Vagina (tissue), 2 donors: ENCODE measurements around the gene GLI1. TPM values are rescaled to one million over a fixed set of nuclear protein-coding genes. Genes with fewer than 3 reads are reported as not detected.
"Not testable (repeated sequence)": the region's sequence is repeated elsewhere in the genome, so short reads cannot be mapped to it uniquely, and the experiment has no call there.

Experiments used
- DNase-seq, 2 donors: peaks; one replicate each; pipeline ENCODE4 v3.0.0-alpha.2; 2017; ENCODE audit errors: extremely low spot score in 2 of 2
- H3K27ac ChIP-seq: fragments of 200-600 bp; sonication (generic); one replicate; pipeline ENCODE4 v1.5.1; 2019
- H3K27me3 ChIP-seq: fragments of 200-600 bp; sonication (generic); one replicate; pipeline ENCODE4 v1.5.1; 2019
- H3K36me3 ChIP-seq, 2 donors: fragments of 200-600 bp; sonication (generic); one replicate each; pipeline ENCODE4 v1.5.1; 2017 to 2019
- H3K4me1 ChIP-seq: fragments of 200-600 bp; sonication (generic); one replicate; pipeline ENCODE4 v1.5.1; 2019
- H3K4me3 ChIP-seq, 2 donors: fragments of 200-600 bp; sonication (generic); 1 replicate in 1 of 2; 2 replicates in 1 of 2; pipeline ENCODE4 v1.5.1; 2016 to 2019
- H3K9me3 ChIP-seq: fragments of 200-600 bp; sonication (generic); one replicate; pipeline ENCODE4 v1.5.1; 2019
- POLR2A ChIP-seq, 2 donors: fragments of 450-650 bp; IDR thresholded peaks; one replicate each; pipeline ENCODE4 v1.6.1; 2017; ENCODE audit warnings: antibody characterized with exemption in 2 of 2, mild to moderate bottlenecking in 2 of 2, moderate library complexity in 2 of 2
- POLR2AphosphoS5 ChIP-seq, 2 donors: sonication (generic); formaldehyde crosslinking; IDR thresholded peaks; one replicate each; pipeline ENCODE4 v1.9.0; 2017; ENCODE audit warnings: antibody characterized with exemption in 2 of 2, mild to moderate bottlenecking in 2 of 2, low read depth in 1 of 2; ENCODE audit not compliant: insufficient read depth in 1 of 2
- intact Hi-C: fragments of 100-400 bp; cut with DNase I; formaldehyde crosslinking; loops from one replicate; pipeline ENCODE4 v1.15.1; 2023
- total RNA-seq: library from RNA; depleted of rRNA; stranded (reverse); fragments of >200 nt; gene quantifications from one replicate; pipeline ENCODE4 v1.2.3, GENCODE V29; 2016
- TF ChIP-seq, protein P1 (sequence below), 3 experiments: fragments of 450-650 bp in 2 of 3; fragments of 200-600 bp in 1 of 3; sonication (generic) in 1 of 3; IDR thresholded peaks; one replicate each; pipeline ENCODE4 v1.5.1; 2017 to 2019; ENCODE audit warnings: antibody characterized with exemption in 3 of 3, mild to moderate bottlenecking in 2 of 3, moderate library complexity in 2 of 3

GLI1 gene
- total RNA-seq, 1 donor from 2014 or later, result 0.25 TPM

DNA sequence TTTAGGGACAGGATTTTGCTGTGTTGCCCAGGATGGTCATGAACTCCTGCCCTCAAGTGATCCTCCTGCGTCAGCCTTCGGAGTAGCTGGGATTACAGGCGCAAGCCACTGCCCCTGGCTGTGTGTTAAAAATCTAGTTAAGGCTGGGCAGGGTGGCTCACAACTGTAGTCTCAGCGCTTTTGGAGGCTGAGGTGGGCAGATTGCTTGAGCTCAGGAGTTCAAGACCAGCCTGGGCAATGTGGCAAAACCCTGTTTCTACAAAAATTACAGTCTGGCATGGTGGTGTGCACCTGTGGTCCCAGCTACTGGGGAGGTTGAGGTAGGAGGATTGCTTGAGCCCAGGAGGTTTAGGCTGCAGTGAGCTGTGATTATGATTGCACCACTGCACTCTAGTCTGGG, 51.6 kb downstream of the GLI1 start:
- Histone ChIP-seq H3K27ac (no peak overlapping the region), H3K27me3 (no peaks in the 10 kb centered on the region)
- intact Hi-C loops, result no loop called here

DNA sequence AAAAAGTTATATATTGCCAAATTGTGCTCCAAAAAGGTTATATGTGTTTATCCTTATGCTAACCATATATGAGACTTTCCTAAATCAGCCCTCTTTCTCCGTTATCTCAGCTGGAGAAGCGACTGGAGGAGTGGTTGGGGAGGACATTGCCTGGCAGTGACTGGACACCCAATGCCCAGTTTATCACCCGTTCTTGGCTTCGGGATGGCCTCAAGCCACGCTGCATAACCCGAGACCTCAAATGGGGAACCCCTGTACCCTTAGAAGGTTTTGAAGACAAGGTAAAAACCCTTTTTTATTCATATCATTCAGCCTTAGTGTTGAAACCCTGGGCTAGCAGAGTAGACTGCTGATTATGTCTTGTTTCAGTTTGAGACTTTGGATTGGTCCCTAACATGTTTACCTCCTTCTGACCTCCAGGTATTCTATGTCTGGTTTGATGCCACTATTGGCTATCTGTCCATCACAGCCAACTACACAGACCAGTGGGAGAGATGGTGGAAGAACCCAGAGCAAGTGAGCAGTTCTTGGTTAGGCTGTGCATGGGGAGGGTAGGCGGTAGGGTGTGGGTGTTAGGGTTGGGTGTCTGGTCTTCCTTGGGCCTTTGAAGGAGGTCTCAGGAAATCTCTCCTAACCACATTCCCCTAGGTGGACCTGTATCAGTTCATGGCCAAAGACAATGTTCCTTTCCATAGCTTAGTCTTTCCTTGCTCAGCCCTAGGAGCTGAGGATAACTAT, 52.2 kb downstream of the GLI1 start:
- Histone ChIP-seq H3K4me1 (peaks cover under 1% of the 10 kb centered on the region), H3K36me3 (peaks cover 0 to 70% of the 10 kb centered on the region in 2 donors), H3K27ac (no peak overlapping the region), H3K27me3 (no peaks in the 10 kb centered on the region), H3K9me3 (no peaks in the 10 kb centered on the region), H3K4me3 (no peak overlapping the region)
- DNase-seq, result no peak
- TF ChIP-seq POLR2A (IDR thresholded peaks at IDR 0.05), result no peak
- intact Hi-C loops, result no loop called here

More for the DNA sequence above, 51.6 kb downstream of the GLI1 start:
- Histone ChIP-seq H3K36me3 (peaks cover 0 to 67% of the 10 kb centered on the region in 2 donors), H3K9me3 (no peaks in the 10 kb centered on the region), H3K4me1 (no peaks in the 10 kb centered on the region), H3K4me3 (no peak overlapping the region)
- TF ChIP-seq, protein P1, sequence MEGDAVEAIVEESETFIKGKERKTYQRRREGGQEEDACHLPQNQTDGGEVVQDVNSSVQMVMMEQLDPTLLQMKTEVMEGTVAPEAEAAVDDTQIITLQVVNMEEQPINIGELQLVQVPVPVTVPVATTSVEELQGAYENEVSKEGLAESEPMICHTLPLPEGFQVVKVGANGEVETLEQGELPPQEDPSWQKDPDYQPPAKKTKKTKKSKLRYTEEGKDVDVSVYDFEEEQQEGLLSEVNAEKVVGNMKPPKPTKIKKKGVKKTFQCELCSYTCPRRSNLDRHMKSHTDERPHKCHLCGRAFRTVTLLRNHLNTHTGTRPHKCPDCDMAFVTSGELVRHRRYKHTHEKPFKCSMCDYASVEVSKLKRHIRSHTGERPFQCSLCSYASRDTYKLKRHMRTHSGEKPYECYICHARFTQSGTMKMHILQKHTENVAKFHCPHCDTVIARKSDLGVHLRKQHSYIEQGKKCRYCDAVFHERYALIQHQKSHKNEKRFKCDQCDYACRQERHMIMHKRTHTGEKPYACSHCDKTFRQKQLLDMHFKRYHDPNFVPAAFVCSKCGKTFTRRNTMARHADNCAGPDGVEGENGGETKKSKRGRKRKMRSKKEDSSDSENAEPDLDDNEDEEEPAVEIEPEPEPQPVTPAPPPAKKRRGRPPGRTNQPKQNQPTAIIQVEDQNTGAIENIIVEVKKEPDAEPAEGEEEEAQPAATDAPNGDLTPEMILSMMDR (IDR thresholded peaks at IDR 0.05), result no peak
- no peak for TF ChIP-seq POLR2A (IDR thresholded peaks at IDR 0.05)
- TF ChIP-seq POLR2AphosphoS5 (IDR thresholded peaks at IDR 0.05; ENCODE audit: insufficient read depth in 1 of 2, low read depth in 1 of 2), result no peak
- DNase-seq, result no peak

DNA sequence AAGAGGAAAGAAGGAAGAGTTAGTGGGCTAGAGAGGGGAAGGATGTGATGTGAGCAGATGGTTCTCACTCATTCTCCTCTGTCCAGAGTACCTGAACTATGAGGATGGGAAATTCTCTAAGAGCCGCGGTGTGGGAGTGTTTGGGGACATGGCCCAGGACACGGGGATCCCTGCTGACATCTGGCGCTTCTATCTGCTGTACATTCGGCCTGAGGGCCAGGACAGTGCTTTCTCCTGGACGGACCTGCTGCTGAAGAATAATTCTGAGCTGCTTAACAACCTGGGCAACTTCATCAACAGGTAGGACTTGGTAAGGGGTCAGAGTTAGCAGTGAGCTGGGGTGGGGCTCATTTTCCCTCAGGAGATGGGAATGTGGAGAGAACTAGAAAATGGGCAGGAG, 53.1 kb downstream of the GLI1 start:
- no peaks in the 10 kb centered on the region for H3K9me3 ChIP-seq
- TF ChIP-seq POLR2A (IDR thresholded peaks at IDR 0.05) (no peak), POLR2AphosphoS5 (IDR thresholded peaks at IDR 0.05; ENCODE audit: insufficient read depth in 1 of 2, low read depth in 1 of 2) (no peak)
- TF ChIP-seq, protein P1 (IDR thresholded peaks at IDR 0.05), result no peak
- no peak for DNase-seq
- H3K4me3 ChIP-seq, result no peak overlapping the region
- peaks cover 10% of the 10 kb centered on the region for H3K4me1 ChIP-seq
- peaks cover 0 to 76% of the 10 kb centered on the region in 2 donors for H3K36me3 ChIP-seq
- no peaks in the 10 kb centered on the region for H3K27me3 ChIP-seq
- H3K27ac ChIP-seq, result no peak overlapping the region
- intact Hi-C loops, result no loop called here

DNA sequence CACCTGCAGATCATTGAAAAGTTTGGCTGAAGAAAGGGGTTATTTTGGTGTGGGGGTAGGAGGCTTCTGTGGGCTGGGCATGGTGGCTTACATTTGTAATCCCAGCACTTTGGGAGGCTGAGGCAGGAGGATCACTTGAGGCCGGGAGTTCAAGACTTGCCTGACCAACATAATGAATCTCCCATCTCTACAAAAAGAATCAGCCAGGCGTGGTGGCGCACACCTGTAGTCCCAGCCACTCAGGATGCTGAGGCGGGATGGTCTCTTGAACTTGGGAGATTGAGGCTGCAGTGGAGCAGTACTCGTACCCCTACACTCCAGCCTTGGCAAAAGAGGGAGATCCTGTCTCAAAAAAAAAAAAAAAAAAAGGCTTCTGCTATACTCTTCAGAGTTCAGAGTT, 53.7 kb downstream of the GLI1 start:
- no peak overlapping the region for H3K4me3 ChIP-seq
- TF ChIP-seq POLR2A (IDR thresholded peaks at IDR 0.05), result no peak
- no peak for TF ChIP-seq POLR2AphosphoS5 (IDR thresholded peaks at IDR 0.05; ENCODE audit: insufficient read depth in 1 of 2, low read depth in 1 of 2)
- TF ChIP-seq, protein P1 (IDR thresholded peaks at IDR 0.05), result no peak
- H3K27me3 ChIP-seq, result no peaks in the 10 kb centered on the region
- peaks cover 0 to 76% of the 10 kb centered on the region in 2 donors for H3K36me3 ChIP-seq
- intact Hi-C loops, result no loop called here
- H3K27ac ChIP-seq, result no peak overlapping the region
- DNase-seq, result no peak
- H3K4me1 ChIP-seq, result peaks cover 16% of the 10 kb centered on the region
- no peaks in the 10 kb centered on the region for H3K9me3 ChIP-seq

DNA sequence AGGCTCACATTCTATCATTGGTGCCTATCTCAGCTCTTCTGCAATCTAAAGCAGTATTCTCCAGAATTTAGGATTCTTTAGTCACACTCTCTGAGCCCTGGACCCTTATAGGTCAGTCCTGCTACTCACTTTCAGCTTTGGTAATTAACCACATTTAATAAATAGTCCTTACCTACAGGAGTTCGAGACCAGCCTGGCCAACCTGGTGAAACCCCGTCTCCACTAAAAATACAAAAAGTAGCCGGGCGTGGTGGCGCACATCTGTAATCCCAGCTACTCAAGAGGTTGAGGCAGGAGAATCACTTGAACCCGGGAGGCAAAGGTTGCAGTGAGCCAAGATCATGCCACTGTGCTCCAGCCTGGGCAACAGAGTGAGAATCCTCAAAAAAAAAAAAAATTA, 54.1 kb downstream of the GLI1 start:
- peaks cover 0 to 76% of the 10 kb centered on the region in 2 donors for H3K36me3 ChIP-seq

DNA sequence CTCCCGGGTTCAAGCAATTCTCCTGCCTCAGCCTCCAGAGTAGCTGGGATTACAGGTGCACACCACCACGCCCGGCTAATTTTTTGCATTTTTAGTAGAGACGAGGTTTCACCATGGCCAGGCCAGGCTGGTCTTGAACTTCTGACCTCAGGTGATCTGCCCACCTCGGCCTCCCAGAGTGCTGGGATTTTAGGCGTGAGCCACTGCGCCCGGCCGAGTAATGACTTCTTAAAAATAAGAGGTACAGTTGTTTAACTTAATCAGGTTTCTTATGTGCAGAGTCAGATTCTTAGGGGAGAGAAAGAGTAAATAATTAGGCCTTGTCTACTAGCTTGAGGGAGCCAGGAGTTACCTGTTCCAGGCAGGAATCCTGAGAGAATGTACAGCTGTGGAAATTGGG, 54.7 kb downstream of the GLI1 start:
- intact Hi-C loops, H3K4me3 ChIP-seq, DNase-seq, H3K9me3 ChIP-seq, H3K27ac ChIP-seq, H3K27me3 ChIP-seq: not testable (repeated sequence)
- H3K4me1 ChIP-seq, result peaks cover 26% of the 10 kb centered on the region
- H3K36me3 ChIP-seq, result peaks cover 0 to 74% of the 10 kb centered on the region in 2 donors

More for the DNA sequence above, 54.1 kb downstream of the GLI1 start:
- H3K27me3 ChIP-seq, H3K4me3 ChIP-seq, H3K9me3 ChIP-seq, H3K27ac ChIP-seq, intact Hi-C loops, DNase-seq: not testable (repeated sequence)
- H3K4me1 ChIP-seq, result peaks cover 20% of the 10 kb centered on the region
